ENCODE results near the gene DISP3.

DISP3 gene

GRCh38 chr1:11571906-11572616, 93.1 kb downstream of the DISP3 start:
- no peak overlapping the region for H3K27ac ChIP-seq (ENCODE audit: low read depth, low read length, poor library complexity, severe bottlenecking)
- H3K4me1 ChIP-seq (ENCODE audit: insufficient read depth, low read length, severe bottlenecking): no peaks in the 10 kb centered on the region
- no peak overlapping the region for H3K9ac ChIP-seq (ENCODE audit: low read length)
- H3K4me3 ChIP-seq (ENCODE audit: low read depth, low read length, poor library complexity, severe bottlenecking): no peak overlapping the region
- H3F3A ChIP-seq (ENCODE audit: insufficient read depth, low read length): no peaks in the 10 kb centered on the region
- no peaks in the 10 kb centered on the region; the same call in 1 of the 2 replicates for H3K27me3 ChIP-seq (ENCODE audit: insufficient read depth, low read length)
- H2AFZ ChIP-seq (ENCODE audit: low read length): no peak overlapping the region
- no peaks in the 10 kb centered on the region for H3K9me3 ChIP-seq (ENCODE audit: low read length)
- no peaks in the 10 kb centered on the region for H3K9me2 ChIP-seq (ENCODE audit: low read depth, low read length)
- no peaks in the 10 kb centered on the region for H4K20me1 ChIP-seq (ENCODE audit: insufficient read depth, low read length)
- no peaks in the 10 kb centered on the region for H3K79me2 ChIP-seq (ENCODE audit: insufficient read depth, low read length)
- no peak overlapping the region for H3K4me2 ChIP-seq (ENCODE audit: low read length)
- TF ChIP-seq, protein P1, sequence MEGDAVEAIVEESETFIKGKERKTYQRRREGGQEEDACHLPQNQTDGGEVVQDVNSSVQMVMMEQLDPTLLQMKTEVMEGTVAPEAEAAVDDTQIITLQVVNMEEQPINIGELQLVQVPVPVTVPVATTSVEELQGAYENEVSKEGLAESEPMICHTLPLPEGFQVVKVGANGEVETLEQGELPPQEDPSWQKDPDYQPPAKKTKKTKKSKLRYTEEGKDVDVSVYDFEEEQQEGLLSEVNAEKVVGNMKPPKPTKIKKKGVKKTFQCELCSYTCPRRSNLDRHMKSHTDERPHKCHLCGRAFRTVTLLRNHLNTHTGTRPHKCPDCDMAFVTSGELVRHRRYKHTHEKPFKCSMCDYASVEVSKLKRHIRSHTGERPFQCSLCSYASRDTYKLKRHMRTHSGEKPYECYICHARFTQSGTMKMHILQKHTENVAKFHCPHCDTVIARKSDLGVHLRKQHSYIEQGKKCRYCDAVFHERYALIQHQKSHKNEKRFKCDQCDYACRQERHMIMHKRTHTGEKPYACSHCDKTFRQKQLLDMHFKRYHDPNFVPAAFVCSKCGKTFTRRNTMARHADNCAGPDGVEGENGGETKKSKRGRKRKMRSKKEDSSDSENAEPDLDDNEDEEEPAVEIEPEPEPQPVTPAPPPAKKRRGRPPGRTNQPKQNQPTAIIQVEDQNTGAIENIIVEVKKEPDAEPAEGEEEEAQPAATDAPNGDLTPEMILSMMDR (IDR thresholded peaks at IDR 0.05; ENCODE audit: low read length): peak; percentile 41
- no peak for TF ChIP-seq EZH2 (IDR thresholded peaks at IDR 0.05; ENCODE audit: borderline replicate concordance, low read length)
- H3K36me3 ChIP-seq (ENCODE audit: insufficient read depth, low read length): no peaks in the 10 kb centered on the region

DNA sequence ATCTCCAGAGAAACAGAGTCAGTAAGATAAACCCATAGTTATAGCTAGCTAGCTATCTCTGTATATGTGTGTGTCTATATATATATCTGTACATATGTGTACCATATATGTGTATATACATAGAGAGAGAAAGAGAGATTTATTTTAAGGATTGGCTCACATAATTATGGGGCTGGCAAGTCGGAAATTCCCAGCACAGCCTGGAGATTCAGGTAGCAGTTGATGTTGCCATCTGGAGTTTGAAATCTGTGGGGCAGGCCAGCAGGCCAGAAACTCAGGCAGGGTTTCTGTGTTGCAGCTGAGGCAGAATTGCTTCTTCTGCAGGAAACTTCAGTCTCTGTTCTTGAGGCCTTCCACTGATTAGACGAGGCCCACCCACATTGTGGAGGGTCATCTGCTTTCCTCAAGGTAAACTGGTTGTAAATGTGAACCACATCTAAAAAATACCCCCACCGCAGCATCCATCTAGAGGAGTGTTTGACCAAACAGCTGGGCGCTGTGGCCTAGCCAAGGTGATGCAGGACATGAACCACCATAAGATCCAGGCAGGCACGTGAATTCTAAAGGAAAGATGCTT, 94.2 kb downstream of the DISP3 start:
- no peak overlapping the region for H3K27ac ChIP-seq (ENCODE audit: low read depth, low read length, poor library complexity, severe bottlenecking)
- TF ChIP-seq EZH2 (IDR thresholded peaks at IDR 0.05; ENCODE audit: borderline replicate concordance, low read length): no peak
- TF ChIP-seq, protein P1 (IDR thresholded peaks at IDR 0.05; ENCODE audit: low read length): no peak

GRCh38 chr1:11575553-11575952, 96.6 kb downstream of the DISP3 start:
- no peaks in the 10 kb centered on the region; the same call in 1 of the 2 replicates for H3K27me3 ChIP-seq (ENCODE audit: insufficient read depth, low read length)
- H4K20me1 ChIP-seq (ENCODE audit: insufficient read depth, low read length): no peaks in the 10 kb centered on the region
- TF ChIP-seq EZH2 (IDR thresholded peaks at IDR 0.05; ENCODE audit: borderline replicate concordance, low read length): no peak
- TF ChIP-seq, protein P1 (IDR thresholded peaks at IDR 0.05; ENCODE audit: low read length): no peak
- H3K9ac ChIP-seq (ENCODE audit: low read length): no peak overlapping the region
- H3K4me2 ChIP-seq (ENCODE audit: low read length): no peak overlapping the region
- H3K4me1 ChIP-seq (ENCODE audit: insufficient read depth, low read length, severe bottlenecking): no peaks in the 10 kb centered on the region
- H2AFZ ChIP-seq (ENCODE audit: low read length): no peak overlapping the region
- no peaks in the 10 kb centered on the region for H3K79me2 ChIP-seq (ENCODE audit: insufficient read depth, low read length)
- no peak overlapping the region for H3K27ac ChIP-seq (ENCODE audit: low read depth, low read length, poor library complexity, severe bottlenecking)
- H3K9me2 ChIP-seq (ENCODE audit: low read depth, low read length): no peaks in the 10 kb centered on the region
- H3F3A ChIP-seq (ENCODE audit: insufficient read depth, low read length): no peaks in the 10 kb centered on the region
- no peaks in the 10 kb centered on the region for H3K9me3 ChIP-seq (ENCODE audit: low read length)
- no peak overlapping the region for H3K4me3 ChIP-seq (ENCODE audit: low read depth, low read length, poor library complexity, severe bottlenecking)
- H3K36me3 ChIP-seq (ENCODE audit: insufficient read depth, low read length): no peaks in the 10 kb centered on the region

More for the DNA sequence above, 94.2 kb downstream of the DISP3 start:
- Histone ChIP-seq H3K4me1 (ENCODE audit: insufficient read depth, low read length, severe bottlenecking) (no peaks in the 10 kb centered on the region), H3K4me2 (ENCODE audit: low read length) (no peak overlapping the region), H3K9ac (ENCODE audit: low read length) (no peak overlapping the region), H3K27me3 (ENCODE audit: insufficient read depth, low read length) (no peaks in the 10 kb centered on the region; the same call in 1 of the 2 replicates), H2AFZ (ENCODE audit: low read length) (no peak overlapping the region), H3K79me2 (ENCODE audit: insufficient read depth, low read length) (no peaks in the 10 kb centered on the region), H3K36me3 (ENCODE audit: insufficient read depth, low read length) (no peaks in the 10 kb centered on the region), H3F3A (ENCODE audit: insufficient read depth, low read length) (no peaks in the 10 kb centered on the region), H3K9me3 (ENCODE audit: low read length) (no peaks in the 10 kb centered on the region), H3K9me2 (ENCODE audit: low read depth, low read length) (no peaks in the 10 kb centered on the region), H4K20me1 (ENCODE audit: insufficient read depth, low read length) (no peaks in the 10 kb centered on the region), H3K4me3 (ENCODE audit: low read depth, low read length, poor library complexity, severe bottlenecking) (no peak overlapping the region)

All from OCI-LY1 (cell line).